ENCODE data around the gene EZH1. TPM values are rescaled to one million over a fixed set of nuclear protein-coding genes. Genes with fewer than 3 reads are reported as not detected.
A peak's percentile ranks its signal among the peaks of the same experiment; 100 is the strongest.
"Not testable (repeated sequence)": the region's sequence is repeated elsewhere in the genome, so short reads cannot be mapped to it uniquely, and the experiment has no call there.

Gene EZH1
- total and polyA plus RNA-seq, 4 donors = 22.4 to 72.4 (median 52.1) TPM

GRCh38 chr17:42774066-42774745 lies 29.4 kb upstream of the EZH1 start:
- WGBS, 2 donors = 66 to 70% methylated on average over 3 of the region's 3 CpGs
- H3K27ac ChIP-seq (ENCODE audit: low read depth in 1 of 2, low read length in 2 of 2) = no peak overlapping the region
- H3K36me3 ChIP-seq (ENCODE audit: control insufficient read depth in 1 of 2, insufficient read depth in 2 of 2, low read length in 1 of 2) = peaks cover 0 to under 1% of the 10 kb centered on the region in 2 donors
- H3K4me1 ChIP-seq (ENCODE audit: control insufficient read depth in 1 of 2, insufficient read depth in 2 of 2, low read length in 2 of 2) = no peaks in the 10 kb centered on the region
- intact Hi-C loops (cut with DNase I) = no loop called here
- ATAC-seq (ENCODE audit: low FRiP score) (no peak), DNase-seq (no peak)
- no peaks in the 10 kb centered on the region for H3K9me3 ChIP-seq (ENCODE audit: control insufficient read depth, low read length)
- H3K27me3 ChIP-seq (ENCODE audit: control insufficient read depth in 1 of 2, insufficient read depth in 2 of 2, low read length in 1 of 2) = no peaks in the 10 kb centered on the region
- H3K4me3 ChIP-seq (ENCODE audit: low read length in 2 of 2) = peak overlapping the region in 1 of 2 donors; percentile 70

- DNase-seq (peak; percentile 86 to 90), ATAC-seq (ENCODE audit: low FRiP score) (peak; percentile 96)
- intact Hi-C loops (cut with DNase I) = no loop called here
- Histone ChIP-seq H3K4me3 (ENCODE audit: low read length in 2 of 2) (peak within 1 kb of the TSS; percentile 70 to 90), H3K36me3 (ENCODE audit: control insufficient read depth in 1 of 2, insufficient read depth in 2 of 2, low read length in 1 of 2) (no peaks in the 10 kb centered on the region), H3K9me3 (ENCODE audit: control insufficient read depth, low read length) (no peaks in the 10 kb centered on the region), H3K27me3 (ENCODE audit: control insufficient read depth in 1 of 2, insufficient read depth in 2 of 2, low read length in 1 of 2) (no peaks in the 10 kb centered on the region), H3K27ac (ENCODE audit: low read depth in 1 of 2, low read length in 2 of 2) (peak within 1 kb of the TSS in 1 of 2 donors; percentile 61), H3K4me1 (ENCODE audit: control insufficient read depth in 1 of 2, insufficient read depth in 2 of 2, low read length in 2 of 2) (no peaks in the 10 kb centered on the region)
- 0 to 1% methylated on average over 39 of the region's 39 CpGs for WGBS, 2 donors
Observed at GRCh38 chr17:42773290-42774035, 28.6 kb upstream of the EZH1 start, which contains the start of gene VPS25. Gene VPS25, plus strand, starts transcription at chr17:42773449. Its CDS starts 27 bp downstream, at chr17:42773476.

- no peaks in the 10 kb centered on the region for H3K4me1 ChIP-seq (ENCODE audit: control insufficient read depth in 1 of 2, insufficient read depth in 2 of 2, low read length in 2 of 2)
- peak overlapping the region; percentile 30 to 70 for H3K4me3 ChIP-seq (ENCODE audit: low read length in 2 of 2)
- H3K27ac ChIP-seq (ENCODE audit: low read depth in 1 of 2, low read length in 2 of 2) = no peak overlapping the region
- WGBS, 2 donors = 4% methylated on average over 3 of the region's 3 CpGs
- H3K9me3 ChIP-seq (ENCODE audit: control insufficient read depth, low read length) = no peaks in the 10 kb centered on the region
- ATAC-seq (ENCODE audit: low FRiP score) = no peak
- intact Hi-C loops (cut with DNase I) = no loop called here
- DNase-seq = no peak
- H3K27me3 ChIP-seq (ENCODE audit: control insufficient read depth in 1 of 2, insufficient read depth in 2 of 2, low read length in 1 of 2) = no peaks in the 10 kb centered on the region
- H3K36me3 ChIP-seq (ENCODE audit: control insufficient read depth in 1 of 2, insufficient read depth in 2 of 2, low read length in 1 of 2) = no peaks in the 10 kb centered on the region
Observed at GRCh38 chr17:42772945-42773289, 28.1 kb upstream of the EZH1 start.

GRCh38 chr17:42769964-42770363 lies 25.1 kb upstream of the EZH1 start:
- 70 to 72% methylated on average over 10 of the region's 10 CpGs for WGBS, 2 donors
- not testable (repeated sequence) for H3K9me3 ChIP-seq (ENCODE audit: control insufficient read depth, low read length); H3K4me3 ChIP-seq (ENCODE audit: low read length in 2 of 2); H3K27ac ChIP-seq (ENCODE audit: low read depth in 1 of 2, low read length in 2 of 2); H3K27me3 ChIP-seq (ENCODE audit: control insufficient read depth in 1 of 2, insufficient read depth in 2 of 2, low read length in 1 of 2); H3K4me1 ChIP-seq (ENCODE audit: control insufficient read depth in 1 of 2, insufficient read depth in 2 of 2, low read length in 2 of 2); H3K36me3 ChIP-seq (ENCODE audit: control insufficient read depth in 1 of 2, insufficient read depth in 2 of 2, low read length in 1 of 2); DNase-seq; ATAC-seq (ENCODE audit: low FRiP score)
- intact Hi-C loops (cut with DNase I) = loop anchor here in 1 of 2 donors (10.0 kb wide), 1 partner anchor 185 kb away; no protein-coding TSS in a partner anchor

GRCh38 chr17:42768006-42768405 lies 23.2 kb upstream of the EZH1 start:
- 75 to 76% methylated on average over 9 of the region's 9 CpGs for WGBS, 2 donors
- not testable (repeated sequence) for ATAC-seq (ENCODE audit: low FRiP score); H3K36me3 ChIP-seq (ENCODE audit: control insufficient read depth in 1 of 2, insufficient read depth in 2 of 2, low read length in 1 of 2); H3K9me3 ChIP-seq (ENCODE audit: control insufficient read depth, low read length); H3K27ac ChIP-seq (ENCODE audit: low read depth in 1 of 2, low read length in 2 of 2); H3K27me3 ChIP-seq (ENCODE audit: control insufficient read depth in 1 of 2, insufficient read depth in 2 of 2, low read length in 1 of 2); DNase-seq; H3K4me3 ChIP-seq (ENCODE audit: low read length in 2 of 2); H3K4me1 ChIP-seq (ENCODE audit: control insufficient read depth in 1 of 2, insufficient read depth in 2 of 2, low read length in 2 of 2)
- intact Hi-C loops (cut with DNase I) = loop anchor here in 1 of 2 donors (10.0 kb wide), 1 partner anchor 183 kb away; no protein-coding TSS in a partner anchor

GRCh38 chr17:42767512-42767911 lies 22.7 kb upstream of the EZH1 start:
- H3K4me3 ChIP-seq (ENCODE audit: low read length in 2 of 2) = no peak overlapping the region
- intact Hi-C loops (cut with DNase I) = loop anchor here in 1 of 2 donors (10.0 kb wide), 1 partner anchor 183 kb away; no protein-coding TSS in a partner anchor
- ATAC-seq (ENCODE audit: low FRiP score) (no peak), DNase-seq (no peak)
- H3K4me1 ChIP-seq (ENCODE audit: control insufficient read depth in 1 of 2, insufficient read depth in 2 of 2, low read length in 2 of 2) = no peaks in the 10 kb centered on the region
- no peak overlapping the region for H3K27ac ChIP-seq (ENCODE audit: low read depth in 1 of 2, low read length in 2 of 2)
- H3K36me3 ChIP-seq (ENCODE audit: control insufficient read depth in 1 of 2, insufficient read depth in 2 of 2, low read length in 1 of 2) = no peaks in the 10 kb centered on the region
- H3K9me3 ChIP-seq (ENCODE audit: control insufficient read depth, low read length) = no peaks in the 10 kb centered on the region
- no peaks in the 10 kb centered on the region for H3K27me3 ChIP-seq (ENCODE audit: control insufficient read depth in 1 of 2, insufficient read depth in 2 of 2, low read length in 1 of 2)

GRCh38 chr17:42766124-42766523 lies 21.3 kb upstream of the EZH1 start:
- 84 to 88% methylated on average over 6 of the region's 6 CpGs for WGBS, 2 donors
- Histone ChIP-seq H3K4me3 (ENCODE audit: low read length in 2 of 2) (no peak overlapping the region), H3K36me3 (ENCODE audit: control insufficient read depth in 1 of 2, insufficient read depth in 2 of 2, low read length in 1 of 2) (no peaks in the 10 kb centered on the region), H3K4me1 (ENCODE audit: control insufficient read depth in 1 of 2, insufficient read depth in 2 of 2, low read length in 2 of 2) (no peaks in the 10 kb centered on the region), H3K27me3 (ENCODE audit: control insufficient read depth in 1 of 2, insufficient read depth in 2 of 2, low read length in 1 of 2) (no peaks in the 10 kb centered on the region), H3K27ac (ENCODE audit: low read depth in 1 of 2, low read length in 2 of 2) (no peak overlapping the region), H3K9me3 (ENCODE audit: control insufficient read depth, low read length) (no peaks in the 10 kb centered on the region)
- intact Hi-C loops (cut with DNase I) = loop anchor here in 1 of 2 donors (10.0 kb wide), 1 partner anchor 181 kb away; no protein-coding TSS in a partner anchor
- no peak for ATAC-seq (ENCODE audit: low FRiP score)
- peak in 1 of 2 donors; percentile 19 for DNase-seq

GRCh38 chr17:42761638-42762037 lies 16.8 kb upstream of the EZH1 start:
- ATAC-seq (ENCODE audit: low FRiP score) (no peak), DNase-seq (no peak)
- no peaks in the 10 kb centered on the region for H3K4me1 ChIP-seq (ENCODE audit: control insufficient read depth in 1 of 2, insufficient read depth in 2 of 2, low read length in 2 of 2)
- H3K36me3 ChIP-seq (ENCODE audit: control insufficient read depth in 1 of 2, insufficient read depth in 2 of 2, low read length in 1 of 2) = no peaks in the 10 kb centered on the region
- H3K9me3 ChIP-seq (ENCODE audit: control insufficient read depth, low read length) = no peaks in the 10 kb centered on the region
- no peak overlapping the region for H3K4me3 ChIP-seq (ENCODE audit: low read length in 2 of 2)
- no peaks in the 10 kb centered on the region for H3K27me3 ChIP-seq (ENCODE audit: control insufficient read depth in 1 of 2, insufficient read depth in 2 of 2, low read length in 1 of 2)
- 49% methylated on average over 10 to 12 of the region's 12 CpGs for WGBS, 2 donors
- no peak overlapping the region for H3K27ac ChIP-seq (ENCODE audit: low read depth in 1 of 2, low read length in 2 of 2)
- intact Hi-C loops (cut with DNase I) = loop anchor here (2.0 to 10.0 kb wide), 4 partner anchors 39 to 183 kb away; no protein-coding TSS in a partner anchor
